MM.1S (cell line): ENCODE measurements around the gene PPP1R9A.

Source experiments
- DNase-seq: peaks from one replicate; pipeline ENCODE4 v3.0.0-alpha.2; 2015
- H2AFZ ChIP-seq: fragments of 300-600 bp; sonication (generic); 2 replicates; pipeline ENCODE4 v1.6.0; 2016; ENCODE audit warnings: antibody characterized with exemption, low read length
- H3F3A ChIP-seq: fragments of 300-600 bp; sonication (generic); 2 replicates; pipeline ENCODE4 v1.6.1; 2016; ENCODE audit warnings: mild to moderate bottlenecking, antibody characterized with exemption, low read length, moderate library complexity, mixed read lengths; ENCODE audit not compliant: insufficient read depth
- H3K27ac ChIP-seq: fragments of 300-600 bp; sonication (generic); 2 replicates; pipeline ENCODE4 v1.5.1; 2016; ENCODE audit warnings: mild to moderate bottlenecking, low read length
- H3K27me3 ChIP-seq: fragments of 300-600 bp; sonication (generic); replicated peaks from 2 replicates; pipeline ENCODE4 v1.6.0; 2016; ENCODE audit warnings: low read length; ENCODE audit not compliant: insufficient read depth
- H3K36me3 ChIP-seq: fragments of 300-600 bp; sonication (generic); replicated peaks from 2 replicates; pipeline ENCODE4 v1.6.1; 2016; ENCODE audit warnings: mild to moderate bottlenecking, low read length, mixed read lengths; ENCODE audit not compliant: insufficient read depth
- H3K4me1 ChIP-seq: fragments of 300-600 bp; sonication (generic); 2 replicates; pipeline ENCODE4 v1.6.1; 2016; ENCODE audit warnings: low read length, mixed read lengths
- H3K4me2 ChIP-seq: fragments of 300-600 bp; sonication (generic); 2 replicates; pipeline ENCODE4 v1.6.0; 2016; ENCODE audit warnings: low read depth, low read length
- H3K4me3 ChIP-seq: fragments of 300-600 bp; sonication (generic); 2 replicates; pipeline ENCODE4 v1.5.1; 2016; ENCODE audit warnings: low read length, mixed read lengths
- H3K79me2 ChIP-seq: fragments of 300-600 bp; sonication (generic); 2 replicates; pipeline ENCODE4 v1.6.1; 2016; ENCODE audit warnings: mixed run types, low read length, mixed read lengths
- H3K9ac ChIP-seq: fragments of 300-600 bp; sonication (generic); 2 replicates; pipeline ENCODE4 v1.6.1; 2016; ENCODE audit warnings: low read length, mixed read lengths
- H3K9me2 ChIP-seq: fragments of 300-600 bp; sonication (generic); replicated peaks from 2 replicates; pipeline ENCODE4 v1.6.1; 2016; ENCODE audit warnings: mild to moderate bottlenecking, low read length, mixed read lengths; ENCODE audit not compliant: insufficient read depth
- H3K9me3 ChIP-seq: fragments of 300-600 bp; sonication (generic); replicated peaks from 2 replicates; pipeline ENCODE4 v1.6.1; 2016; ENCODE audit warnings: mild to moderate bottlenecking, low read length, mixed read lengths; ENCODE audit not compliant: insufficient read depth
- H4K20me1 ChIP-seq: fragments of 300-600 bp; sonication (generic); 2 replicates; pipeline ENCODE4 v1.6.1; 2016; ENCODE audit warnings: mild to moderate bottlenecking, low read length, moderate library complexity, mixed read lengths; ENCODE audit not compliant: insufficient read depth
- EZH2 ChIP-seq: fragments of 300-600 bp; sonication (generic); optimal IDR thresholded peaks from 2 replicates; pipeline ENCODE3; 2017; ENCODE audit warnings: low read depth, mild to moderate bottlenecking, antibody characterized with exemption, low read length, mixed read lengths
- EZH2phosphoT487 ChIP-seq: fragments of 300-600 bp; sonication (generic); IDR thresholded peaks from 2 replicates; pipeline ENCODE4 v1.6.1; 2018; ENCODE audit warnings: antibody characterized with exemption, low read length
- TF ChIP-seq, protein P1 (sequence below): fragments of 300-600 bp; sonication (generic); IDR thresholded peaks from 2 replicates; pipeline ENCODE4 v1.5.1; 2016; ENCODE audit warnings: antibody characterized with exemption, low read length, mixed read lengths

The PPP1R9A gene

GRCh38 chr7:95097291-95097690 lies 189.9 kb downstream of the PPP1R9A start:
- no peak overlapping the region for H3K9ac ChIP-seq
- H3K4me3 ChIP-seq = no peak overlapping the region
- H3K9me3 ChIP-seq = no peaks in the 10 kb centered on the region; the same call in 1 of the 2 replicates
- H2AFZ ChIP-seq = no peak overlapping the region
- H3K79me2 ChIP-seq = no peaks in the 10 kb centered on the region
- H3K9me2 ChIP-seq = no peaks in the 10 kb centered on the region
- no peak for TF ChIP-seq EZH2phosphoT487
- TF ChIP-seq, protein P1, sequence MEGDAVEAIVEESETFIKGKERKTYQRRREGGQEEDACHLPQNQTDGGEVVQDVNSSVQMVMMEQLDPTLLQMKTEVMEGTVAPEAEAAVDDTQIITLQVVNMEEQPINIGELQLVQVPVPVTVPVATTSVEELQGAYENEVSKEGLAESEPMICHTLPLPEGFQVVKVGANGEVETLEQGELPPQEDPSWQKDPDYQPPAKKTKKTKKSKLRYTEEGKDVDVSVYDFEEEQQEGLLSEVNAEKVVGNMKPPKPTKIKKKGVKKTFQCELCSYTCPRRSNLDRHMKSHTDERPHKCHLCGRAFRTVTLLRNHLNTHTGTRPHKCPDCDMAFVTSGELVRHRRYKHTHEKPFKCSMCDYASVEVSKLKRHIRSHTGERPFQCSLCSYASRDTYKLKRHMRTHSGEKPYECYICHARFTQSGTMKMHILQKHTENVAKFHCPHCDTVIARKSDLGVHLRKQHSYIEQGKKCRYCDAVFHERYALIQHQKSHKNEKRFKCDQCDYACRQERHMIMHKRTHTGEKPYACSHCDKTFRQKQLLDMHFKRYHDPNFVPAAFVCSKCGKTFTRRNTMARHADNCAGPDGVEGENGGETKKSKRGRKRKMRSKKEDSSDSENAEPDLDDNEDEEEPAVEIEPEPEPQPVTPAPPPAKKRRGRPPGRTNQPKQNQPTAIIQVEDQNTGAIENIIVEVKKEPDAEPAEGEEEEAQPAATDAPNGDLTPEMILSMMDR = no peak
- no peak for TF ChIP-seq EZH2
- no peak overlapping the region for H3K27ac ChIP-seq
- no peaks in the 10 kb centered on the region for H3K4me1 ChIP-seq
- H3K27me3 ChIP-seq = no peaks in the 10 kb centered on the region
- H3K4me2 ChIP-seq = no peak overlapping the region
- H4K20me1 ChIP-seq = no peaks in the 10 kb centered on the region
- H3F3A ChIP-seq = no peaks in the 10 kb centered on the region
- DNase-seq = no peak
- no peaks in the 10 kb centered on the region for H3K36me3 ChIP-seq

GRCh38 chr7:95097851-95098250 lies 190.5 kb downstream of the PPP1R9A start:
- Histone ChIP-seq H3K9ac (no peak overlapping the region), H3K4me2 (no peak overlapping the region), H3K4me1 (no peaks in the 10 kb centered on the region), H3K9me3 (no peaks in the 10 kb centered on the region; the same call in 1 of the 2 replicates), H3K9me2 (no peaks in the 10 kb centered on the region), H2AFZ (no peak overlapping the region), H3K4me3 (no peak overlapping the region), H3F3A (no peaks in the 10 kb centered on the region), H4K20me1 (no peaks in the 10 kb centered on the region), H3K27ac (no peak overlapping the region), H3K27me3 (no peaks in the 10 kb centered on the region), H3K79me2 (no peaks in the 10 kb centered on the region), H3K36me3 (no peaks in the 10 kb centered on the region)
- no peak for TF ChIP-seq EZH2phosphoT487
- TF ChIP-seq, protein P1 = no peak
- no peak for TF ChIP-seq EZH2
- DNase-seq = no peak

GRCh38 chr7:95099106-95099505 lies 191.7 kb downstream of the PPP1R9A start:
- H3K9me3 ChIP-seq = no peaks in the 10 kb centered on the region; the same call in 1 of the 2 replicates
- no peaks in the 10 kb centered on the region for H3K27me3 ChIP-seq
- no peak overlapping the region for H3K4me2 ChIP-seq
- no peaks in the 10 kb centered on the region for H3K9me2 ChIP-seq
- no peaks in the 10 kb centered on the region for H3K36me3 ChIP-seq
- H3F3A ChIP-seq = no peaks in the 10 kb centered on the region
- H3K4me3 ChIP-seq = no peak overlapping the region
- H3K27ac ChIP-seq = no peak overlapping the region
- no peak overlapping the region for H3K9ac ChIP-seq
- no peaks in the 10 kb centered on the region for H3K79me2 ChIP-seq
- TF ChIP-seq, protein P1 = no peak
- no peak for TF ChIP-seq EZH2
- no peak for TF ChIP-seq EZH2phosphoT487
- H3K4me1 ChIP-seq = no peaks in the 10 kb centered on the region
- H2AFZ ChIP-seq = no peak overlapping the region
- H4K20me1 ChIP-seq = no peaks in the 10 kb centered on the region
- no peak for DNase-seq
